HG02623 (cell line): ENCODE data around the gene ELF3.
"Not testable (repeated sequence)": the region's sequence is repeated elsewhere in the genome, so short reads cannot be mapped to it uniquely, and the experiment has no call there.

Experiments
- ATAC-seq: cut with Tn5 transposase; IDR thresholded peaks from one replicate; pipeline ENCODE4 v1.9.1; 2021; ENCODE audit warnings: moderate library complexity; ENCODE audit not compliant: unreplicated experiment

Gene ELF3

GRCh38 chr1:202007805-202008489 is 2.4 kb upstream of the ELF3 start:
- no peak for ATAC-seq

- peak; percentile 9 for ATAC-seq
Observed at GRCh38 chr1:202009326-202010179, 834 bp upstream of the ELF3 start.

- ATAC-seq = no peak
Observed at GRCh38 chr1:202011994-202012393, 1.6 kb downstream of the ELF3 start.

GRCh38 chr1:202012544-202013478 is 2.4 kb downstream of the ELF3 start:
- ATAC-seq = no peak

GRCh38 chr1:202013603-202014002 is 3.2 kb downstream of the ELF3 start:
- ATAC-seq = no peak

GRCh38 chr1:202014060-202014459 is 3.7 kb downstream of the ELF3 start:
- ATAC-seq = no peak

- no peak for ATAC-seq
Observed at GRCh38 chr1:202014915-202015661, 4.7 kb downstream of the ELF3 start.

- ATAC-seq = no peak
Observed at GRCh38 chr1:202015662-202015937, 5.2 kb downstream of the ELF3 start.

- ATAC-seq = no peak
Observed at GRCh38 chr1:202016022-202016810, 5.8 kb downstream of the ELF3 start.

GRCh38 chr1:202016811-202017748 is 6.7 kb downstream of the ELF3 start:
- ATAC-seq = no peak

- no peak for ATAC-seq
Observed at GRCh38 chr1:202017749-202018467, 7.5 kb downstream of the ELF3 start.

- no peak for ATAC-seq
Observed at GRCh38 chr1:202018468-202019234, 8.3 kb downstream of the ELF3 start.

- not testable (repeated sequence) for ATAC-seq
Observed at GRCh38 chr1:202019235-202019558, 8.8 kb downstream of the ELF3 start.

- ATAC-seq = no peak
Observed at GRCh38 chr1:202023001-202023433, 12.6 kb downstream of the ELF3 start.

GRCh38 chr1:202029171-202029665 is 18.8 kb downstream of the ELF3 start:
- no peak for ATAC-seq

- no peak for ATAC-seq
Observed at GRCh38 chr1:202029727-202030126, 19.3 kb downstream of the ELF3 start.

GRCh38 chr1:202031796-202032195 is 21.4 kb downstream of the ELF3 start:
- ATAC-seq = no peak
